IMR-90 (cell line): Measurements from ENCODE around the gene ERC2. TPM values are rescaled to one million over a fixed set of nuclear protein-coding genes. Genes with fewer than 3 reads are reported as not detected.

Experiments used
- ATAC-seq: fragments of 200-7000 bp; cut with Tn5 transposase; 2 replicates; pipeline ENCODE4 v1.9.1; 2020; ENCODE audit warnings: low read depth, mild to moderate bottlenecking, moderate library complexity
- BruUV-seq: library from RNA; stranded (reverse); fragments of 400-500 nt; replicated peaks from 2 replicates; lab custom pipeline; 2021; lab: Mats Ljungman, UMichigan
- CTCF ChIA-PET: fragments of 300-600 bp; formaldehyde crosslinking; extraction: SDS; loops from one replicate; lab custom pipeline; 2021; ENCODE audit warnings: antibody characterized with exemption; lab: Yijun Ruan, JAX
- POLR2A ChIA-PET: fragments of 300-600 bp; sonication (Branson Sonifier 250); formaldehyde crosslinking; loops from one replicate; lab custom pipeline; 2022; ENCODE audit warnings: antibody characterized with exemption; ENCODE audit not compliant: unreplicated experiment; lab: Charles Lee
- DNase-seq: peaks from one replicate; pipeline ENCODE4 v3.0.0; 2013
- H2AFZ ChIP-seq: replicated peaks from 2 replicates; pipeline ENCODE3; 2013; ENCODE audit warnings: low read length, mild to moderate bottlenecking; ENCODE audit not compliant: poor library complexity
- H2AK5ac ChIP-seq: 2 replicates; pipeline ENCODE4 v1.6.1; 2013; ENCODE audit warnings: low read depth, low read length, inconsistent platforms
- H2AK9ac ChIP-seq: replicated peaks from 2 replicates; pipeline ENCODE3; 2013; ENCODE audit warnings: mild to moderate bottlenecking, low read depth, low read length, moderate library complexity; ENCODE audit not compliant: poor library complexity
- H2BK120ac ChIP-seq: 2 replicates; pipeline ENCODE4 v1.6.1; 2013; ENCODE audit warnings: low read depth, low read length, inconsistent platforms
- H2BK15ac ChIP-seq: 3 replicates; pipeline ENCODE4 v1.6.1; 2013; ENCODE audit warnings: low read depth, low read length, inconsistent platforms
- H2BK20ac ChIP-seq: 2 replicates; pipeline ENCODE4 v1.6.1; 2013; ENCODE audit warnings: low read depth, mild to moderate bottlenecking, inconsistent platforms, low read length, moderate library complexity
- H2BK5ac ChIP-seq: 2 replicates; pipeline ENCODE4 v1.6.1; 2013; ENCODE audit warnings: mild to moderate bottlenecking, low read depth, low read length, inconsistent platforms; ENCODE audit not compliant: poor library complexity, severe bottlenecking
- H3K14ac ChIP-seq: replicated peaks from 2 replicates; pipeline ENCODE4 v1.6.1; 2013; ENCODE audit warnings: low read depth, low read length, inconsistent platforms
- H3K18ac ChIP-seq: 2 replicates; pipeline ENCODE4 v1.6.1; 2013; ENCODE audit warnings: low read depth, low read length, control low read depth
- H3K23ac ChIP-seq: 2 replicates; pipeline ENCODE4 v1.6.1; 2013; ENCODE audit warnings: low read depth, low read length, inconsistent platforms
- H3K27ac ChIP-seq: 2 replicates; pipeline ENCODE4 v1.5.1; 2013; ENCODE audit warnings: mild to moderate bottlenecking, control low read depth, low read length; ENCODE audit not compliant: insufficient read depth
- H3K27me3 ChIP-seq: 2 replicates; pipeline ENCODE4 v1.6.1; 2013; ENCODE audit warnings: low read length; ENCODE audit not compliant: control insufficient read depth, insufficient read depth
- H3K36me3 ChIP-seq: 2 replicates; pipeline ENCODE4 v1.6.1; 2013; ENCODE audit warnings: low read length, mixed read lengths; ENCODE audit not compliant: control insufficient read depth, insufficient read depth
- H3K4ac ChIP-seq: 2 replicates; pipeline ENCODE4 v1.6.1; 2013; ENCODE audit warnings: low read depth, low read length, inconsistent platforms
- H3K4me1 ChIP-seq: 2 replicates; pipeline ENCODE4 v1.6.1; 2013; ENCODE audit warnings: low read length, mixed read lengths; ENCODE audit not compliant: control insufficient read depth, insufficient read depth
- H3K4me2 ChIP-seq: 2 replicates; pipeline ENCODE4 v1.6.1; 2013; ENCODE audit warnings: low read depth, mild to moderate bottlenecking, control low read depth, low read length, moderate library complexity
- H3K4me3 ChIP-seq: 2 replicates; pipeline ENCODE4 v1.5.1; 2013; ENCODE audit warnings: low read depth, mild to moderate bottlenecking, control low read depth, low read length, moderate library complexity; ENCODE audit not compliant: insufficient read depth
- H3K56ac ChIP-seq: 2 replicates; pipeline ENCODE4 v1.6.1; 2013; ENCODE audit warnings: low read length, inconsistent platforms; ENCODE audit not compliant: insufficient read depth; ENCODE audit errors: extremely low read depth
- H3K79me1 ChIP-seq, 2 experiments: 2 replicates each; pipeline ENCODE4 v1.6.1; 2013; ENCODE audit warnings: low read length in 2 of 2, inconsistent platforms in 1 of 2, low read depth in 1 of 2
- H3K9ac ChIP-seq: 2 replicates; pipeline ENCODE4 v1.6.1; 2013; ENCODE audit warnings: low read depth, low read length, control low read depth
- H3K9me1 ChIP-seq: 2 replicates; pipeline ENCODE4 v1.6.1; 2013; ENCODE audit warnings: low read length, inconsistent platforms; ENCODE audit not compliant: insufficient read depth
- H3K9me3 ChIP-seq: 2 replicates; pipeline ENCODE4 v1.6.1; 2013; ENCODE audit warnings: low read length; ENCODE audit not compliant: control insufficient read depth, insufficient read depth
- H4K20me1 ChIP-seq: 2 replicates; pipeline ENCODE4 v1.6.1; 2013; ENCODE audit warnings: low read length, inconsistent platforms; ENCODE audit not compliant: insufficient read depth
- H4K5ac ChIP-seq: 2 replicates; pipeline ENCODE4 v1.6.1; 2013; ENCODE audit warnings: mild to moderate bottlenecking, low read depth, low read length, control low read depth
- H4K8ac ChIP-seq, 2 experiments: 2 replicates each; pipeline ENCODE4 v1.6.1; 2013; ENCODE audit warnings: low read depth in 2 of 2, low read length in 2 of 2, control low read depth in 1 of 2, inconsistent platforms in 1 of 2
- H4K91ac ChIP-seq: 2 replicates; pipeline ENCODE4 v1.6.1; 2013; ENCODE audit warnings: low read depth, low read length, inconsistent platforms; ENCODE audit not compliant: insufficient read depth
- CHD1 ChIP-seq: IDR thresholded peaks from 2 replicates; pipeline ENCODE4 v1.6.1; 2012; ENCODE audit warnings: low read depth, low read length, improper control_type of control experiment
- CTCF ChIP-seq: conservative IDR thresholded peaks from 2 replicates; pipeline ENCODE4 v1.5.1; 2012; ENCODE audit warnings: mild to moderate bottlenecking, low read depth, low read length, improper control_type of control experiment
- ELK1 ChIP-seq: fragments of 150-350 bp; IDR thresholded peaks from 2 replicates; pipeline ENCODE4 v1.6.1; 2016; ENCODE audit warnings: low read depth, mild to moderate bottlenecking, low read length, moderate library complexity, borderline replicate concordance
- MAFK ChIP-seq: IDR thresholded peaks from 2 replicates; pipeline ENCODE4 v1.6.1; 2012; ENCODE audit warnings: low read depth, low read length, improper control_type of control experiment
- RCOR1 ChIP-seq: IDR thresholded peaks from 2 replicates; pipeline ENCODE4 v1.6.1; 2012; ENCODE audit warnings: mild to moderate bottlenecking, low read length, improper control_type of control experiment; ENCODE audit not compliant: insufficient replicate concordance
- RFX5 ChIP-seq: IDR thresholded peaks from 2 replicates; pipeline ENCODE4 v1.8.0; 2012; ENCODE audit warnings: low read depth, mild to moderate bottlenecking, low read length, moderate library complexity
- USF2 ChIP-seq: fragments of 150-350 bp; IDR thresholded peaks from 2 replicates; pipeline ENCODE4 v1.6.1; 2017; ENCODE audit warnings: mild to moderate bottlenecking, antibody characterized with exemption, low read length, low read depth
- WGBS, 2 experiments: methylation state at CpG; one replicate each; pipeline versions ENCODE4 v1.1.5 to v1.1.7; 2013; ENCODE audit warnings: missing lambda C conversion rate in 2 of 2; ENCODE audit not compliant: insufficient read length in 1 of 2; ENCODE audit errors: extremely low coverage in 2 of 2; 5-methylcytosine and 5-hydroxymethylcytosine counted together
- dilution Hi-C: fragments of 300-500 bp; cut with HindIII; formaldehyde crosslinking; loops from one replicate; pipeline ENCODE4 v1.14.3; 2018; ENCODE audit warnings: low sequenced_read_pairs; ENCODE audit not compliant: unreplicated experiment
- in situ Hi-C: fragments of 300-500 bp; cut with MboI; formaldehyde crosslinking; loops from 3 replicates; pipeline ENCODE4 v1.14.3; 2019; ENCODE audit warnings: low sequenced_read_pairs, inconsistent platforms, mixed read lengths
- intact Hi-C: fragments of 100-400 bp; cut with micrococcal nuclease; formaldehyde crosslinking; loops from 2 replicates; pipeline ENCODE4 v1.10.0; 2022
- polyA plus RNA-seq, 3 experiments: library from polyadenylated mRNA; depleted of rRNA; stranded (reverse); fragments of >200 nt; gene quantifications; 2 replicates each; pipeline ENCODE4 v1.2.3, GENCODE V29; 2012; ENCODE audit warnings: low replicate concordance in 1 of 3
- total RNA-seq: library from RNA; depleted of rRNA; stranded (reverse); fragments of >200 nt; gene quantifications from 2 replicates; pipeline ENCODE4 v1.2.3, GENCODE V29; 2012

The ERC2 gene
- total and polyA plus RNA-seq, 2 of the 4 experiments (the other 2 are of a cell fraction): 0.17 to 0.18 TPM

- Histone ChIP-seq H2BK20ac (no peak overlapping the region), H2AK5ac (no peak overlapping the region), H4K5ac (no peak overlapping the region), H2BK15ac (no peak overlapping the region), H2BK120ac (no peak overlapping the region), H3K9ac (no peak overlapping the region), H3K9me1 (no peaks in the 10 kb centered on the region), H3K4ac (no peak overlapping the region), H3K79me1 (no peaks in the 10 kb centered on the region), H3K4me2 (no peak overlapping the region), H4K91ac (no peak overlapping the region), H3K56ac (no peak overlapping the region), H3K18ac (no peak overlapping the region), H2AK9ac (no peak overlapping the region), H3K23ac (no peak overlapping the region), H2BK5ac (no peak overlapping the region), H3K27me3 (peaks cover 2% of the 10 kb centered on the region; the same call in 1 of the 2 replicates), H4K20me1 (no peaks in the 10 kb centered on the region), H3K14ac (no peak overlapping the region), H2AFZ (no peak overlapping the region), H4K8ac (no peak overlapping the region), H3K4me3 (no peak overlapping the region), H3K27ac (no peak overlapping the region), H3K36me3 (no peaks in the 10 kb centered on the region), H3K9me3 (no peaks in the 10 kb centered on the region), H3K4me1 (no peaks in the 10 kb centered on the region)
- in situ Hi-C loops (no loop called here), intact Hi-C loops (no loop called here), dilution Hi-C loops (no loop called here)
- 100% methylated on average over 3 of the region's 5 CpGs; no CpG with 5 or more reads in 1 of the 2 experiments for WGBS, 2 experiments
- ChIA-PET CTCF (no interaction called here), POLR2A (no interaction called here)
- BruUV-seq: no TSS peak
- DNase-seq (no peak), ATAC-seq (no peak)
- TF ChIP-seq CHD1 (no peak), USF2 (no peak), RCOR1 (no peak), RFX5 (no peak), MAFK (no peak), CTCF (no peak), ELK1 (no peak)
These were observed 483.6 kb downstream of the ERC2 start for GRCh38 chr3:55984626-55985025.
